ENCODE measurements around the gene MYO16.

- TF ChIP-seq POLR2A (IDR thresholded peaks at IDR 0.05; ENCODE audit: low read depth, low read length) (no peak), POLR2AphosphoS5 (IDR thresholded peaks at IDR 0.05; ENCODE audit: low read depth, low read length) (no peak), PAX5 (IDR thresholded peaks at IDR 0.05; ENCODE audit: insufficient read depth, low read length, severe bottlenecking) (no peak), SPI1 (IDR thresholded peaks at IDR 0.05; ENCODE audit: low read depth, low read length) (no peak)
Observed at GRCh38 chr13:109121826-109122225, 492.4 kb downstream of the MYO16 start.

Measured in GM12891 (cell line).